NB4 (cell line): ENCODE measurements around the gene TRANK1.

Experiments used
- DNase-seq: peaks from one replicate; pipeline ENCODE4 v3.0.0; 2010; ENCODE audit warnings: low read depth
- H3K4me3 ChIP-seq: one replicate; pipeline ENCODE4 v1.5.1; 2011; ENCODE audit warnings: mild to moderate bottlenecking, low read depth, low read length, moderate library complexity
- MYC ChIP-seq: IDR thresholded peaks from 2 replicates; pipeline ENCODE4 v1.6.1; 2011; ENCODE audit warnings: low read depth, low read length
- POLR2A ChIP-seq: IDR thresholded peaks from 2 replicates; pipeline ENCODE4 v1.6.1; 2011; ENCODE audit warnings: mild to moderate bottlenecking; ENCODE audit not compliant: insufficient read length; ENCODE audit errors: extremely low read depth
- TF ChIP-seq, protein P1 (sequence below): IDR thresholded peaks from 2 replicates; pipeline ENCODE4 v1.6.1; 2011; ENCODE audit warnings: low read depth, low read length
- TF ChIP-seq, protein P2 (sequence below): IDR thresholded peaks from one replicate; pipeline ENCODE4 v1.5.1; 2012; ENCODE audit warnings: low read depth, low read length

Gene TRANK1

DNA sequence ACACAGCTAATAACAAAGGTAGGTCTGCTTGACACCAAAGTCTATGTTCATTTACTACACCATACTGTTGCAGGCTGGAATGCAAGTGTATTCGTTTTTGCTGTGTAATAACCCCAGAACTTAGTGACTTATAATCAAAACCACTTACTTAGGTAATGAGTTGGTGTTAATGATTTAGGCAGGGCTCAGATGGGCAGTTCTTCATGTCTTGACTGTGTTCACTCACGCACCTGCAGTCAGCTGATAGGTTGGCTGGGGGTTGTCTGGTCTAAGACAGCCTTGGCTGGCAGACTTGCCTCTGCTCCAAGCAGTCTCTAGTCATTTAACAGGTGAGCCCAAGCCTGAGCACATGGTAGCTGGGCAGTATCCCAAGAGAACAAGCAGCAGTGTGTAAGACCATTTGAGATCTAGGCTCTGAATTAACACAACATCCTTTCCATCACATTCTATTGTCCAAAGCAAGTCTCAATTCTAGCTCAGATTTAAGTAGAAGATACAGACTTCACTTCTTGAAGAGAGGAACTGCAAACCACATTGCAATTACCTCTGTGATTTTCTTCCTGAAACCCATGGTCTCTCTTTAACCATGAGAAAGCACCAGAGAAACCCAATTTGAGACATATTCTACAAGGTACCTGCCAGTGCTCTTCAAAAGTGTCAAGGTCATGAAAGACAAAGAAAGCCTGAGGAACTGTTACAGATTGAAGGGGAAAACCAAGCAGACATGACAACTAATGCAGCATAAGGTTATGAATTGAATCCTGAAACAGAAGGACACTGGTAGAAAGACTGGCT lies 167.2 kb downstream of the TRANK1 start:
- no peak for DNase-seq
- TF ChIP-seq POLR2A (no peak), MYC (no peak)
- TF ChIP-seq, protein P1, sequence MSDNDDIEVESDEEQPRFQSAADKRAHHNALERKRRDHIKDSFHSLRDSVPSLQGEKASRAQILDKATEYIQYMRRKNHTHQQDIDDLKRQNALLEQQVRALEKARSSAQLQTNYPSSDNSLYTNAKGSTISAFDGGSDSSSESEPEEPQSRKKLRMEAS = no peak
- TF ChIP-seq, protein P2, sequence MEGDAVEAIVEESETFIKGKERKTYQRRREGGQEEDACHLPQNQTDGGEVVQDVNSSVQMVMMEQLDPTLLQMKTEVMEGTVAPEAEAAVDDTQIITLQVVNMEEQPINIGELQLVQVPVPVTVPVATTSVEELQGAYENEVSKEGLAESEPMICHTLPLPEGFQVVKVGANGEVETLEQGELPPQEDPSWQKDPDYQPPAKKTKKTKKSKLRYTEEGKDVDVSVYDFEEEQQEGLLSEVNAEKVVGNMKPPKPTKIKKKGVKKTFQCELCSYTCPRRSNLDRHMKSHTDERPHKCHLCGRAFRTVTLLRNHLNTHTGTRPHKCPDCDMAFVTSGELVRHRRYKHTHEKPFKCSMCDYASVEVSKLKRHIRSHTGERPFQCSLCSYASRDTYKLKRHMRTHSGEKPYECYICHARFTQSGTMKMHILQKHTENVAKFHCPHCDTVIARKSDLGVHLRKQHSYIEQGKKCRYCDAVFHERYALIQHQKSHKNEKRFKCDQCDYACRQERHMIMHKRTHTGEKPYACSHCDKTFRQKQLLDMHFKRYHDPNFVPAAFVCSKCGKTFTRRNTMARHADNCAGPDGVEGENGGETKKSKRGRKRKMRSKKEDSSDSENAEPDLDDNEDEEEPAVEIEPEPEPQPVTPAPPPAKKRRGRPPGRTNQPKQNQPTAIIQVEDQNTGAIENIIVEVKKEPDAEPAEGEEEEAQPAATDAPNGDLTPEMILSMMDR = no peak
- no peak overlapping the region for H3K4me3 ChIP-seq
